HG02884 (cell line): ENCODE measurements around the gene CD22.
A peak's percentile ranks its signal among the peaks of the same experiment; 100 is the strongest.

ENCODE experiments used
- ATAC-seq: cut with Tn5 transposase; IDR thresholded peaks from one replicate; pipeline ENCODE4 v1.9.1; 2021; ENCODE audit warnings: mild to moderate bottlenecking, moderate library complexity; ENCODE audit not compliant: unreplicated experiment

CD22 gene

GRCh38 chr19:35341006-35341405 is 12.0 kb downstream of the CD22 start:
- no peak for ATAC-seq

GRCh38 chr19:35341565-35342225 is 12.7 kb downstream of the CD22 start:
- ATAC-seq: no peak

- ATAC-seq: no peak
Measured at GRCh38 chr19:35342430-35342829, 13.4 kb downstream of the CD22 start.

GRCh38 chr19:35344511-35345031 is 15.6 kb downstream of the CD22 start:
- no peak for ATAC-seq

GRCh38 chr19:35345671-35346111 is 16.7 kb downstream of the CD22 start:
- no peak for ATAC-seq

- no peak for ATAC-seq
Measured at GRCh38 chr19:35346193-35347052, 17.4 kb downstream of the CD22 start.

GRCh38 chr19:35347171-35347929 is 18.4 kb downstream of the CD22 start, which contains the start of gene FFAR1:
Gene FFAR1 (plus strand): TSS chr19:35347902. CDS start chr19:35351552, 3,650 bp downstream.
- ATAC-seq: peak; percentile 51

- no peak for ATAC-seq
Measured at GRCh38 chr19:35347930-35348298, 18.9 kb downstream of the CD22 start.

- ATAC-seq: no peak
Measured at GRCh38 chr19:35348911-35349611, 20.1 kb downstream of the CD22 start.

- ATAC-seq: no peak
Measured at GRCh38 chr19:35349614-35350521, 20.9 kb downstream of the CD22 start.

GRCh38 chr19:35350591-35350990 is 21.6 kb downstream of the CD22 start:
- no peak for ATAC-seq

GRCh38 chr19:35351411-35352176 is 22.6 kb downstream of the CD22 start:
- no peak for ATAC-seq

- no peak for ATAC-seq
Measured at GRCh38 chr19:35352177-35352447, 23.1 kb downstream of the CD22 start.

GRCh38 chr19:35352448-35353304 is 23.7 kb downstream of the CD22 start:
- no peak for ATAC-seq

GRCh38 chr19:35353635-35354034 is 24.6 kb downstream of the CD22 start:
- no peak for ATAC-seq

- ATAC-seq: no peak
Measured at GRCh38 chr19:35354898-35355297, 25.9 kb downstream of the CD22 start.

- no peak for ATAC-seq
Measured at GRCh38 chr19:35355791-35356460, 26.9 kb downstream of the CD22 start.
